Measurements from ENCODE around the gene OR6J1.
"Not testable (repeated sequence)": the region's sequence is repeated elsewhere in the genome, so short reads cannot be mapped to it uniquely, and the experiment has no call there.

The OR6J1 gene

GRCh38 chr14:22606380-22606779, 37.8 kb downstream of the OR6J1 start:
- no peak for DNase-seq (ENCODE audit: low read depth in 2 of 2)

GRCh38 chr14:22602862-22603261, 41.3 kb downstream of the OR6J1 start:
- DNase-seq (ENCODE audit: low read depth in 2 of 2) = no peak

DNA sequence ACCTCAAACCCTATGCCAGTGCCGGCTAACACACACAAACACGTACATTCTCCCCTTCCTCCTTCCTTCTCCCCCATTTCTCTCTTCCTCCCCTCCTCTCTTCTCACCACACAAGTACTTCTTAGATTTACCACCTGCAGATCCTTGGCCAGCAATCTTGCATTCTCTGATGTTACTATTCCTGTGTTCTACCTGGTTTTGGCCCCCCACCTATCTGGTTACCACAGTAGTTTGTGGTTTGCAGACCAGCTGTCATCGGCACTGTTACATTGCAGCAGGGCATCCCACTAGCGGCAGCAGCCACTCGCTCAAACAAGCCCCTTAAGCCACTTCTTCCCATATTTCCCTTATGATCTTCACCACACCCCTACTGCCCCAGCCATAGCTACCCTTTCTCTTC, 42.2 kb downstream of the OR6J1 start:
- no peak for DNase-seq (ENCODE audit: low read depth in 2 of 2)

GRCh38 chr14:22601456-22601855, 42.7 kb downstream of the OR6J1 start:
- no peak for DNase-seq (ENCODE audit: low read depth in 2 of 2)

GRCh38 chr14:22600027-22600426, 44.1 kb downstream of the OR6J1 start:
- DNase-seq (ENCODE audit: low read depth in 2 of 2) = no peak

DNA sequence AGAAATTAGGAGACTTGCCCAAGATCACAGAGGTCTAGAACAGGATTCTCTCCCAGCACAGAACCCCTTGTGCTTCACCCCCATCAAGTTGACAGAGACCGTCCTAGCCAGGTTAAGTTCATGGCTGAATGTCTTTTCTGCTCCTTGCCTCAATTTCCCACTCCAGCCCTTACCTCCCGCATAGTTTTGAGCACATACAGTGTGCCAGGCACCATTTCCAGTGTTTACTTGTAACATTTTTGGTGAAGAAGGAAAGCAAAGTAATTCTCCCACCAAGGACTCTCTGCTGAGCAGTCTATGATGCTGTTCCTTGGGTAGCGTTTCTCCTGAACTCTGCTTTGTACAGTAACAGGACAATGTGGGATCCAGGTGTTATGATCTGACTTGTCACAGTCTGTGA, 44.8 kb downstream of the OR6J1 start:
- DNase-seq (ENCODE audit: low read depth in 2 of 2) = no peak

DNA sequence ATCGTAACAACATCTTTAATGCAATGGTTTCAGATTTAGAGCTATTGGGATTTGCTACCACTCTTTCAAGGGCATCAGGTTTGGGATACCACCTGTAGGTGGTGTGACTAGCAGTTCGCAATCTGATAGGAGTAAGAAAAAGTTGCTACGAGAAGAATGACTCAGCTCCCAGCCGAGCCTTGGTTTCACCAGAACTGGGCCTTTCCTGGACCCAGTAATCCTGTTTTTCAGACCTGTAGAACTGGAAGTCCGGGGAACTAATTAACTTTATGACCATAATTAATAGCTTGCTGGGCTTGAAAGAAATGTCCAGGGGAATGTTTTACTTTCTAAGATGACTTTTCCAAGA, 45.3 kb downstream of the OR6J1 start:
- peak in 1 of 2 donors; percentile 13 for DNase-seq (ENCODE audit: low read depth in 2 of 2)

GRCh38 chr14:22598099-22598895, 45.9 kb downstream of the OR6J1 start, which contains the start of gene ABHD4:
TSS of gene ABHD4 (plus strand) at chr14:22598300. CDS start at chr14:22598307, 7 bp downstream.
- peak; percentile 45 to 64 for DNase-seq (ENCODE audit: low read depth in 2 of 2)

GRCh38 chr14:22597771-22598098, 46.4 kb downstream of the OR6J1 start:
- no peak for DNase-seq (ENCODE audit: low read depth in 2 of 2)

- DNase-seq (ENCODE audit: low read depth in 2 of 2) = no peak
These were observed 46.9 kb downstream of the OR6J1 start for GRCh38 chr14:22597265-22597664.

DNA sequence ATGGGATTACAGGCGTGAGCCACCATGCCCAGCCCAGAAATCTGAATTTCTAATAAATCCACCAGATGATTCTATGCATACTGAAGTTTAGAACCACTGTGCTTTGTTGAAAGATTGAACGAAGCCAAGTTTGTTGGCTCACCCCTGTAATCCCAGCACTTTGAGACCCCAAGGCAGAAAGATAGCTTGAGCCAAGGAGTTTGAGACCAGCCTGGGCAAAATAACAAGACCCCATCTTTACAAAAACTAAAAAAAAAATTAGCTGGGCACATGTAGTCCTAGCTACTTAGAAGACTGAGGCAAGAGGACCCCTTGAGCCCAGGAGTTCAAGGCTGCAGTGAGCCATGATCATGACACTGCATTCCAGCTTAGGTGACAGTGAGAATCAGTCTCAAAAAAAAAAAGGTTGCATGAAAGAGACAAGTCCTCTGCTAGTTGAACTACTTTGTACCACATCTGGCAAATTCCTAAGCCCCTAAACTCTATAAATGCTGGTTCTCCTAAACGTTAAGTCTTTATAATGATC, 47.7 kb downstream of the OR6J1 start:
- no peak for DNase-seq (ENCODE audit: low read depth in 2 of 2)

DNA sequence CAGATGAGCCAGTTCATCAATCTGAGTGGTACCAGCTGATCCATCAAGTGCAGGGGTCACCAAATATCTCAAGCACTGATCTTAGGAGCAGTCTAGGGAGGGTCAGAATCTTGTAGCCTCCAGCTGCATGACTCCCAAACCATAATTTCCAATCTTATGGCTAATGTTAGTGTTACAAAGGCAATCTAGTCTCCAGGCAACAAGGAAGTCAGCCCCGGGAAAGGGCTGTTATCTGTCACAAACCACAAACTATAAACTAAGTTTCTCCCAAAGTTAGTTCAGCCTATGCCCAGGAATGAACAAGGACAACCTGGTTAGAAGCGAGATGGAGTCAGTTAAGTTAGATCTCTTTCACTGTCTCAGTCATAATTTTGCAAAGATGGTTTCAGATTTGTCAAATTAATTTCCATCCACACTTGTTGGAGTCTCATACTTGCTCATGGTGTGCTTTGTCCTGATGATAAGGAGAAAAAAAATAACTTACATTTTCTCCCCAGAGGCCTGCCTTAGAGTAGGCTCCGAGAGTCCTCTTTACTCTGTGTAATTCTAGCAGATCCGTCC, 49.9 kb downstream of the OR6J1 start:
- DNase-seq (ENCODE audit: low read depth in 2 of 2) = no peak

- DNase-seq (ENCODE audit: low read depth in 2 of 2) = no peak
These were observed 50.6 kb downstream of the OR6J1 start for GRCh38 chr14:22593601-22594000.

- DNase-seq (ENCODE audit: low read depth in 2 of 2) = no peak
These were observed 51.0 kb downstream of the OR6J1 start for GRCh38 chr14:22593189-22593588.

DNA sequence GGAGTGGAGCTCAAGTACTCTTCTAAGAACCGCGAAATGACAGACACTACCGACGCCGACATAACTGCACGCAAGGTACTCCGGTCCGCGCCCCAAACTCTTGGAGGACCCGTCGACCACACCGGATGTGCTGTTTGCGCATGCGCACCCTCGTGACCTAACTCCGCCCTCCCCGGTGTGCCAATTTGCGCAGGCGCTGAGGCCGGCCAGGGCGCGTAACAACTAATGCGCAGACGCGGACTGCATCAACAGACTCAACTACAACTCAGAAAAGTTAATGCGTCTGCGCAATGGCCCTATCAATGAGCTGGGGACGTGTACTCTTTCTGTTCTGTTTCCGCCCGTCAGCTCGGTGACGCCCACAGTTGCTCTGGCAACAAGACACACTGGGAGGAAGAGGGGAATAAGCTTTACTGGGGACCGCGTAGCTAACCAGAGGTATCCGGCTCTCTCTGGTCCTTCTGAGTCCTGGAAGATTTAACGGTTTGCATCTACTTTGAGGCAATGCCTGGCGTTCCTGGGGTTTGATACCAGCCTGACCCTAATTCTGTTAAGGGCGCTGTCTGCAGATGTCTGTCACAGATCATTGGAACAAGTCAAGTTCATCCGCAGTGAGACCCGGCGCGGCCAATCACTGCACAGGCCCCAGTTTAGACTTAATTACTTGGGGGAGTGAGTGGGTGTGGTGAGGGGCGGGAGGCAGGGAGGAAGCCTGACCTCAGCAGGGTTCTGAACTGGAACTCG, 54.9 kb downstream of the OR6J1 start, which contains the start of gene DAD1:
Gene DAD1 (minus strand): TSS at position 129 of the 744 bp plus-strand sequence. CDS start 67 bp downstream, at position 62.
- peak; percentile 98 for DNase-seq (ENCODE audit: low read depth in 2 of 2)

DNA sequence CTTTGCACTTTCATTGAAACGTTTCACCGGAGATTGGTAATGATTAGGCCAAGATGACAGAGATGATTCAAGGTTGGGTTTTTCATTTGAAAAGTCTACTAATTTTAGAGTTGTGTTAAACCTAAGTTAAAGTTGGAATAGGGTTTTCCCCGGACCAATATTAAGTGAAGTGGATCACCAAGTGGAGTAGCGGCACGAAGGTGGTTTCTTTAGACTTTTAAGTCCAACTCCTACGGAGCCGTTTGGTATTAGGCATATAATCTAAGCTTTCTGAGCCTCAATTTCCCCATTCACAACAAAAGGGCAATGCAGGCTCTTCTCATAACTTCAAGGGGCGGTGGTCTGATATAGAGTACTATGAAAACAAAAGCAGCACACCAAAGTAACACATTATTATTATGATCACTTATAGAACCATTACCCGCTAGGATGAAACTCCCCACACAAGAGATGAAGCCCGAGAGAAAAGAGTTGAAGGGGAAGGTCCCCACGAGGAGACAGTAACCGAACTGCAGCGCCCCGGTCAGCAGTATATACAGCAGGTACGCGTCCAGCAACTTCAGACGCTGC, 55.5 kb downstream of the OR6J1 start:
- DNase-seq (ENCODE audit: low read depth in 2 of 2) = no peak

DNA sequence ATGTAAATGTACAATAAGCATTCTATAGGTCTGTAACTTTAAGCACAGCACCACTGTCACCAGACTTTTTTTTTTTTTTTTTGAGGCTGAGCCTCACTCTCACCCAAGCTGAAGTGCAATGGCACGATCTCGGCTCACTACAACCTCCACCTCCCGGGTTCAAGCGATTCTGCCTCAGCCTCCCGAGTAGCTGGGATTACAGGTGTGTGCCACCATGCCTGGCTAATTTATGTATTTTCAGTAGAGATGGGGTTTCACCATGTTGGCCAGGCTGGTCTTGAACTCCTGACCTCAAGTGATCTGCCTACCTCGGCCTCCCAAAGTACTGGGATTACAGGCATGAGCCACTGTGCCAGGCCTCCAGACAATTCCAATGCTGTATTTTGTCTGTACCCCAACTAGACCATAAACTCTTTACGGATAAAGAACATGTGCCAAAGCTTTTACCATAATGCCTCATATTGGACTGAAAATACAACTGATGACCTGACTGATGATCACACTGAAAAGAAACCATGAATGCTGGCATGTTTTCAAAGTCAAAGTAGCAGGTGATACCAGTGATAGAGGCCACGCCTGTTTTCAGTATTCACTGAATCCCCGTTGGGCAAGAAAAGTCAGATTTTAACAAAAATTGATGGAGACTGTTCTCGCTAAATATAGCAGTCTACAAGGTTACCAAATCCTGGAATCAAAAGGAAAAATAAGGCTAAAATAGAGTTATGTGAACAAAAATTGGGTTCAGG, 56.3 kb downstream of the OR6J1 start:
- DNase-seq (ENCODE audit: low read depth in 2 of 2) = not testable (repeated sequence)

GRCh38 chr14:22587247-22587646, 56.9 kb downstream of the OR6J1 start:
- no peak for DNase-seq (ENCODE audit: low read depth in 2 of 2)

- no peak for DNase-seq (ENCODE audit: low read depth in 2 of 2)
These were observed 60.2 kb downstream of the OR6J1 start for GRCh38 chr14:22583994-22584393.
